GM21786 (cell line): ENCODE data around the gene PRPF4.
"Not testable (repeated sequence)": the region's sequence is repeated elsewhere in the genome, so short reads cannot be mapped to it uniquely, and the experiment has no call there.

Source experiments
- ATAC-seq: cut with Tn5 transposase; IDR thresholded peaks from one replicate; pipeline ENCODE4 v1.9.1; 2021; ENCODE audit not compliant: unreplicated experiment

Gene PRPF4

GRCh38 chr9:113267911-113268566, 7.4 kb upstream of the PRPF4 start:
- ATAC-seq: no peak

- ATAC-seq: no peak
These were observed 6.1 kb upstream of the PRPF4 start for GRCh38 chr9:113269355-113269754.

- ATAC-seq: no peak
These were observed 5.6 kb upstream of the PRPF4 start for GRCh38 chr9:113269871-113270270.

GRCh38 chr9:113274474-113275156, 843 bp upstream of the PRPF4 start:
- peak; percentile 3 for ATAC-seq

- ATAC-seq: no peak
These were observed 3.4 kb downstream of the PRPF4 start for GRCh38 chr9:113278840-113279239.

- no peak for ATAC-seq
These were observed 5.9 kb downstream of the PRPF4 start for GRCh38 chr9:113281356-113281755.

- ATAC-seq: no peak
These were observed 13.6 kb downstream of the PRPF4 start for GRCh38 chr9:113289091-113289490.

- no peak for ATAC-seq
These were observed 14.7 kb downstream of the PRPF4 start for GRCh38 chr9:113290052-113290607.

GRCh38 chr9:113293285-113293878, 17.9 kb downstream of the PRPF4 start:
- ATAC-seq: no peak

GRCh38 chr9:113296247-113296646, 20.8 kb downstream of the PRPF4 start:
- not testable (repeated sequence) for ATAC-seq

GRCh38 chr9:113296796-113297558, 21.5 kb downstream of the PRPF4 start:
- no peak for ATAC-seq

- no peak for ATAC-seq
These were observed 22.9 kb downstream of the PRPF4 start for GRCh38 chr9:113298311-113298710.

GRCh38 chr9:113298924-113299770, 23.7 kb downstream of the PRPF4 start:
- ATAC-seq: no peak

- no peak for ATAC-seq
These were observed 24.4 kb downstream of the PRPF4 start for GRCh38 chr9:113299800-113300292.

GRCh38 chr9:113301548-113301947, 26.1 kb downstream of the PRPF4 start:
- no peak for ATAC-seq

- ATAC-seq: no peak
These were observed 27.4 kb downstream of the PRPF4 start, which contains the start of gene RNF183 for GRCh38 chr9:113302792-113303418. Gene RNF183 (minus strand): TSS chr9:113303376. CDS start chr9:113298184, 5,192 bp downstream.

GRCh38 chr9:113306566-113306965, 31.1 kb downstream of the PRPF4 start:
- ATAC-seq: no peak

GRCh38 chr9:113307396-113307975, 32.0 kb downstream of the PRPF4 start:
- no peak for ATAC-seq

- peak; percentile 47 for ATAC-seq
These were observed 33.9 kb downstream of the PRPF4 start for GRCh38 chr9:113309204-113309813.
